Measurements from ENCODE around the gene HTR3B. TPM values are rescaled to one million over a fixed set of nuclear protein-coding genes. Genes with fewer than 3 reads are reported as not detected.

Gene HTR3B
- total and polyA plus RNA-seq, 8 donors: 0.18 TPM; not detected in 7

DNA sequence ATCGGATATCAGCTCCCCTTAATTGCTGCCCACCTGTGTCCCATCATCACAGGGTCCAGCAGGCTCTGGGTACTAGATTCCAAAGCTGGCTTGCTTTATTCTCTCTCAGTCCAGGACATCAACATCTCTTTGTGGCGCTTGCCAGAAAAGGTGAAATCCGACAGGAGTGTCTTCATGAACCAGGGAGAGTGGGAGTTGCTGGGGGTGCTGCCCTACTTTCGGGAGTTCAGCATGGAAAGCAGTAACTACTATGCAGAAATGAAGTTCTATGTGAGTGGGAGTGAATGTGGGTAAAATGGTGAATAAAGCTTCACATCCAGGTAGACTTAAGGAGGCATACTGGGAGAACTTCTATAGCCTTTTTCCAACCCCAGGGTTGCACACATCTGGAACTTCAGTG, 81.3 kb downstream of the HTR3B start:
- no peak for TF ChIP-seq EP300 (IDR thresholded peaks at IDR 0.05)
- TF ChIP-seq, protein P1, sequence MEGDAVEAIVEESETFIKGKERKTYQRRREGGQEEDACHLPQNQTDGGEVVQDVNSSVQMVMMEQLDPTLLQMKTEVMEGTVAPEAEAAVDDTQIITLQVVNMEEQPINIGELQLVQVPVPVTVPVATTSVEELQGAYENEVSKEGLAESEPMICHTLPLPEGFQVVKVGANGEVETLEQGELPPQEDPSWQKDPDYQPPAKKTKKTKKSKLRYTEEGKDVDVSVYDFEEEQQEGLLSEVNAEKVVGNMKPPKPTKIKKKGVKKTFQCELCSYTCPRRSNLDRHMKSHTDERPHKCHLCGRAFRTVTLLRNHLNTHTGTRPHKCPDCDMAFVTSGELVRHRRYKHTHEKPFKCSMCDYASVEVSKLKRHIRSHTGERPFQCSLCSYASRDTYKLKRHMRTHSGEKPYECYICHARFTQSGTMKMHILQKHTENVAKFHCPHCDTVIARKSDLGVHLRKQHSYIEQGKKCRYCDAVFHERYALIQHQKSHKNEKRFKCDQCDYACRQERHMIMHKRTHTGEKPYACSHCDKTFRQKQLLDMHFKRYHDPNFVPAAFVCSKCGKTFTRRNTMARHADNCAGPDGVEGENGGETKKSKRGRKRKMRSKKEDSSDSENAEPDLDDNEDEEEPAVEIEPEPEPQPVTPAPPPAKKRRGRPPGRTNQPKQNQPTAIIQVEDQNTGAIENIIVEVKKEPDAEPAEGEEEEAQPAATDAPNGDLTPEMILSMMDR (IDR thresholded peaks at IDR 0.05): no peak
- TF ChIP-seq POLR2A (IDR thresholded peaks at IDR 0.05): no peak
- TF ChIP-seq POLR2AphosphoS5 (IDR thresholded peaks at IDR 0.05): no peak
- WGBS, 5 donors: 75 to 86% (median 85%) methylated on average over 4 of the region's 4 CpGs
- no peak overlapping the region for H3K27ac ChIP-seq
- no peaks in the 10 kb centered on the region for H3K4me1 ChIP-seq
- intact Hi-C loops (cut with DNase I; ENCODE audit: low total_unique reads): no loop called here
- H3K36me3 ChIP-seq: no peaks in the 10 kb centered on the region
- no peak overlapping the region for H3K4me3 ChIP-seq
- H3K9me3 ChIP-seq: no peaks in the 10 kb centered on the region
- H3K27me3 ChIP-seq: peaks cover 0 to 49% (median 3%) of the 10 kb centered on the region in 3 donors
- no peak for DNase-seq

DNA sequence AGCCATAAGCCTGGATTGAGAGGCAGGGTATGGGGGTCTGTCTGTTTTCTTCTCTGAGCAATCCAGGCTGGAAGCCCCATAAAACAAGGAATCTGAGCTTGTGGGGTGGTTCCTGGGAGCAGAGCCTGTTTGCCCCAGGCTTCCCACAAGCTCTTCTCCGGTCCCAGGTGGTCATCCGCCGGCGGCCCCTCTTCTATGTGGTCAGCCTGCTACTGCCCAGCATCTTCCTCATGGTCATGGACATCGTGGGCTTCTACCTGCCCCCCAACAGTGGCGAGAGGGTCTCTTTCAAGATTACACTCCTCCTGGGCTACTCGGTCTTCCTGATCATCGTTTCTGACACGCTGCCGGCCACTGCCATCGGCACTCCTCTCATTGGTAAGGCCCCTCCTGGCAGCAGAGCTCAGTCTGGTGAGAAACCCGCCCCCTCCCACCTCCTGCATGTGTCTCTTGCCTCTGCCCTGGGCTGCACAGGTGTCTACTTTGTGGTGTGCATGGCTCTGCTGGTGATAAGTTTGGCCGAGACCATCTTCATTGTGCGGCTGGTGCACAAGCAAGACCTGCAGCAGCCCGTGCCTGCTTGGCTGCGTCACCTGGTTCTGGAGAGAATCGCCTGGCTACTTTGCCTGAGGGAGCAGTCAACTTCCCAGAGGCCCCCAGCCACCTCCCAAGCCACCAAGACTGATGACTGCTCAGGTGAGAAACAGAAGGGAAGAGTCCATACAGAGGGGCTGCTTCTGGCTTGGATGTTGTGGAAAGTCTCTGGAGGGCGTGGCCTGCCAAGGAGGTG, 82.0 kb downstream of the HTR3B start:
- no peak overlapping the region for H3K4me3 ChIP-seq
- TF ChIP-seq, protein P1 (IDR thresholded peaks at IDR 0.05): no peak
- TF ChIP-seq EP300 (IDR thresholded peaks at IDR 0.05) (no peak), POLR2AphosphoS5 (IDR thresholded peaks at IDR 0.05) (no peak), POLR2A (IDR thresholded peaks at IDR 0.05) (no peak)
- H3K4me1 ChIP-seq: no peaks in the 10 kb centered on the region
- DNase-seq: no peak
- WGBS, 5 donors: 77 to 82% (median 82%) methylated on average over 17 to 18 of the region's 18 CpGs
- H3K9me3 ChIP-seq: no peaks in the 10 kb centered on the region
- intact Hi-C loops (cut with DNase I; ENCODE audit: low total_unique reads): no loop called here
- H3K27me3 ChIP-seq: peaks cover 0 to 54% (median 3%) of the 10 kb centered on the region in 3 donors
- H3K27ac ChIP-seq: no peak overlapping the region
- no peaks in the 10 kb centered on the region for H3K36me3 ChIP-seq

DNA sequence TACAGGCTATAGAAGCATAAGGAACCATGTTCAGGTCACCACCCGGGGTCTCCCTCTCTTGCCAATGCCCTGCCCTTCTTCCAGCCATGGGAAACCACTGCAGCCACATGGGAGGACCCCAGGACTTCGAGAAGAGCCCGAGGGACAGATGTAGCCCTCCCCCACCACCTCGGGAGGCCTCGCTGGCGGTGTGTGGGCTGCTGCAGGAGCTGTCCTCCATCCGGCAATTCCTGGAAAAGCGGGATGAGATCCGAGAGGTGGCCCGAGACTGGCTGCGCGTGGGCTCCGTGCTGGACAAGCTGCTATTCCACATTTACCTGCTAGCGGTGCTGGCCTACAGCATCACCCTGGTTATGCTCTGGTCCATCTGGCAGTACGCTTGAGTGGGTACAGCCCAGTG, 84.8 kb downstream of the HTR3B start:
- 63 to 74% (median 66%) methylated on average over 8 to 15 of the region's 15 CpGs for WGBS, 5 donors
- intact Hi-C loops (cut with DNase I; ENCODE audit: low total_unique reads): no loop called here
- Histone ChIP-seq H3K27ac (no peak overlapping the region), H3K4me1 (no peaks in the 10 kb centered on the region), H3K27me3 (peaks cover 0 to 66% (median 3%) of the 10 kb centered on the region in 3 donors), H3K36me3 (no peaks in the 10 kb centered on the region), H3K9me3 (no peaks in the 10 kb centered on the region), H3K4me3 (no peak overlapping the region)
- TF ChIP-seq, protein P1 (IDR thresholded peaks at IDR 0.05): no peak
- TF ChIP-seq POLR2AphosphoS5 (IDR thresholded peaks at IDR 0.05) (no peak), POLR2A (IDR thresholded peaks at IDR 0.05) (no peak), EP300 (IDR thresholded peaks at IDR 0.05) (no peak)
- DNase-seq: no peak

DNA sequence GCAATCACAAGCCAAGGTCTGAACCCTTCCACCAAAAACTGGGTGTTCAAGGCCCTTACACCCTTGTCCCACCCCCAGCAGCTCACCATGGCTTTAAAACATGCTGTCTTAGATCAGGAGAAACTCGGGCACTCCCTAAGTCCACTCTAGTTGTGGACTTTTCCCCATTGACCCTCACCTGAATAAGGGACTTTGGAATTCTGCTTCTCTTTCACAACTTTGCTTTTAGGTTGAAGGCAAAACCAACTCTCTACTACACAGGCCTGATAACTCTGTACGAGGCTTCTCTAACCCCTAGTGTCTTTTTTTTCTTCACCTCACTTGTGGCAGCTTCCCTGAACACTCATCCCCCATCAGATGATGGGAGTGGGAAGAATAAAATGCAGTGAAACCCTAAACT, 85.3 kb downstream of the HTR3B start:
- WGBS, 5 donors: 54 to 67% (median 63%) methylated on average over 2 of the region's 2 CpGs
- Histone ChIP-seq H3K36me3 (no peaks in the 10 kb centered on the region), H3K27me3 (peaks cover 0 to 69% (median 3%) of the 10 kb centered on the region in 3 donors), H3K4me3 (no peak overlapping the region), H3K4me1 (no peaks in the 10 kb centered on the region), H3K27ac (no peak overlapping the region), H3K9me3 (no peaks in the 10 kb centered on the region)
- intact Hi-C loops (cut with DNase I; ENCODE audit: low total_unique reads): no loop called here
- TF ChIP-seq POLR2A (IDR thresholded peaks at IDR 0.05) (no peak), POLR2AphosphoS5 (IDR thresholded peaks at IDR 0.05) (no peak), EP300 (IDR thresholded peaks at IDR 0.05) (no peak)
- TF ChIP-seq, protein P1 (IDR thresholded peaks at IDR 0.05): no peak
- no peak for DNase-seq
